NK-92 (cell line): Measurements from ENCODE around the gene USP30.
"Not testable (repeated sequence)": the region's sequence is repeated elsewhere in the genome, so short reads cannot be mapped to it uniquely, and the experiment has no call there.

Experiments
- DNase-seq: peaks from one replicate; lab custom pipeline; 2025; ENCODE audit not compliant: unreplicated experiment; lab: John Stamatoyannopoulos, UW

USP30 gene

DNA sequence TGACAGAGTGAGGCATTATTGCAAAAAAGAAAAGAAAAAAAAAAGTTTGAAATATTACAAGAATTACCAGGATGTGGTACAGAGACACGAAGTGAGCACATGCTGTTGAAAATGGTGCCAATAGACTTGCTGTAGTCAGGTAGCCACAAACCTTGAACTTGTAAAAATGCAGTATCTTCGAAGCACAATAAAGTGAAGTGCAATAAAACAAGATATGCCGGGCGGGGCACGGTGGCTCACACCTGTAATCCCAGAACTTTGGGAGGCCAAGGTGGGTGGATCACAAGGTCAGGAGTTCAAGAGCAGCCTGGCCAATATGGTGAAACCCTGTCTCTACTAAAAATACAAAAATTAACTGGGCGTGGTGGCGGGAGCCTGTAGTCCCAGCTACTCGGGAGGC lies 2.6 kb upstream of the USP30 start:
- not testable (repeated sequence) for DNase-seq

DNA sequence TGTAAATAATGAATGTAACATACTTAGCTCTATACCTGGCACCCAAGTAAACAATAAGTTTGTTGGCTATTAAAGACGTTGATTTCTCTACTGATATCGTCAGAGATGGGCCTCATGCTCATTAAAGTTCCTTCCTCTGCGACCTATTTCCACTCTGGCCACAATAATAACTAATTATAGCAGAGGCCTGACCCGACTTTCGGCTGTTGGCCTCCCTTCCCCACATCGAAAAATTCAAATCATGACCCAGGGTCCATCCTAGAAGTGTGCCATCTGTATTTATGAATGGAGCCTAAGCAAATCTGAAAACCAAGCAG lies 321 bp upstream of the USP30 start:
- DNase-seq = no peak

DNA sequence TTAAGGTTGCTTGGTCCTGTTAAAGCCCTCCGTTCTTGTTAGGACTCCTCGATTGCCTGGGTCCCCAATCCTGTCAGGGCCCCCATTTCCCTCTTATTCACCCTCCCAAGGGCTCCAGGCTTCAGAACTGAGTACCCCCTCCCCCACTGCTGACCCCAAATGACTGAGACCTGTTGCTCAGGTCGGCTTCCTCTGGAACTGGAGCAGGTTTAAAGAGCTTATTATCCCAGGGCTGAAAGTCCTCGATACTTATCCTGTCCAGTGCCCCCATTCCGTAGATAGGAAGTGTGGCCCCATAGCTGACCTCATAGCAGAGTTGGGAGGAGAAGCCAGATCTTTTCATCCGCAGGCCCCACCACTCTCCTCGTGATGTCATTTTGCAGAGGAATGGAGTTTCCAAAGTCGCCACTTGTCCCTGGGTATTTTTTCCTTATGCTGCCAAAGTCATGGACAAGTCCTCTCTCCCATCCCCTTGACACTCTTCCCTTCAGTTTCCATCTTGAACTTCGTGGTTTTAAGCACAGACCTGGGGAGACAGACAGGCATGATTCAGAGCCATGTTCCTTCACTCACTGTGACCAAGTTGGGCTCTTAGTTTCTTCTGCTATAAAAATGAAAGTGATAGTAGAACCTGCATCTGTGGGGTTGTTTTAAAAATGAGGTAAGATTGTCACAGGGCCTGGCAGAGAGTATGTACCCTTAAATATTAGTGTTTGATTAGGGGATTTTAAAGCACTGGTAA lies 1.2 kb downstream of the USP30 start:
- no peak for DNase-seq

DNA sequence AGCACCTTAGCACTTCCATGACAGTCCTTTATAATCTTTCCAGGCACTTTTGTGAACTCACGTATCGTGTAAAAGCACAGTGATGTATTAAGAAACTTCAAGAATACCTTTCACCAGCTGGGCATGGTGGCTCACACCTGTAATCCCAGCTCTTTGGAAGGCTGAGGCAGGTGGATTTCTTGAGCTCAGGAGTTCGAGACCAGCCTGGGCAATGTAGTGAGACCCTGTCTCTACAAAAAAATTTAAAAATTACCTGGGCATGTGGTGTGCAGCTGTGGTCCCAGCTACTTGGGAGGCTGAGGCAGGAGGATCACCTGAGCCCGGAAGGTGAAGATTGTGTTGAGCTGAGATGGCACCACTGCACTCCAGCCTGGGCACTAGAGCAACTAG lies 1.7 kb downstream of the USP30 start:
- not testable (repeated sequence) for DNase-seq

DNA sequence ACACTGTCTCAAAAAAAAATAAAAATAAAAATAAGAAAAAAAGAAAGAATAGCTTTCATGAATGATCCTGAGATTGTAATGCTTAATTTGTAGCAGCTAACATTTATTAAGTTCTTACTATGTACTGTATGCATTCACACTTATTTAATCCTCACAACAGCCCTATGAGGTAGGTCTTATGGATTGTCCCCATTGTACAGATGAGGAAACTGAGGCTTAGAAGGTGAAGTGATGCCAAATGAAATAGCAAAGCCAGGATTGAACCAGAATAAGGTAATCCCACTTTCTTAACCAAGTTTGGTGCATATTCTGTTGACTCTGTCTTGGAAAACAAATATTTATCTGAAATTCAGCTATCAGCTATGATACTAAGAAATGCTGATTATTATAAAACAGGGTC lies 2.1 kb downstream of the USP30 start:
- no peak for DNase-seq

DNA sequence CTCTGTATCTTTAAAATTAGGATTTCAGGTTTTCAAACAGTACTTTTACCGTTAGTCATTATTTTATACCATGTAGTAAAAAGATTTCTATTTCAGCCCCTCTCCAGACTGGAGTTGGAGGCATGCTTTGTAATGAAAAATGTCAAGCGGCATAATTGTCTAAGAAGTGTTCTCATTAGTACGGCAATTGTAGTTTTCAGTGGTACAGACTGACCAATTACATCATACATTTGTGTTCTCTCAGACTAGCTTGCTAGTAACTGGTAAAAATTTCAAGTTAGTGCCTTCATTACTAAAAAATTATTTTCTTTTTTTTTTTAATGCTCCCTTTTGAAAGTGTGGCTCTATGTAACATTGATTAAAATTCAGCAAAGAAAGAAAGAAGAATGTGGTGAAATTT lies 4.5 kb downstream of the USP30 start:
- no peak for DNase-seq

DNA sequence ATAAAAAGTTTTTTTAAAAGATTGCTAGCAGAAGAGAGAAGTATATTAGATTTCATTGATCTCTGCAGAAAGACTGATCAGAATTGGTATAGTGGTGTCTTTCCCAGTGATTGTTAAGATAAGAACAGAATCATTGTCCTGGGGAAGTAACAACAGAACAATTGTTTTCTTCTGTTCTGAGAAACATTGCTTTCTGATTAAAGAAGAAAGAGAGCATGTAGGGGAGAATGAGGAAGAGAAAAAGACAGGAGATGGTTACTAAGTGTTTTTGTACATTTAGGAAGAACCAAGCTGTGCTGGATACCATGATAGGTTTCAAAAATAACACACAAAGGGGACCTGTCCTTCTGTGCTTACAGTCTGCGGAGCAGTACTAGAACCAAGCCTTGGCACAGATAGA lies 5.0 kb downstream of the USP30 start:
- no peak for DNase-seq

DNA sequence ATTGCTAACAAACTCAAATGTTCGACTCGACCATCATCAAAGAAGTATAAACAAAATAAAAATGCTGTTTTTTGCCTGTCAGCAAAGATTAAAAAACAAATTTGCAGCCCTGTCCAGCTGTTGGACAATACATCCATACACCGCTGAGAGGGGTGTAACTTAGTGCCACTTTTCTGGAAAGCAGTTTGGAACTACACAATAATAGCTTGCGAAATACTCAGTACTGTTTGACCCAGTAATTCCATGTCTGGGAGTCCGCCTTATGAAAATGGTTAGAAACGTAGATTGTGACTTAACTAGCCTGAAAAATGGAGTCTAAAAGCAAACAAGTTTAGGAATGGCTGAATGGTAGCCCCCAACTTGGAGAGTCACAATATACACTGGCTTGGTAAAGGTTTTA lies 6.4 kb downstream of the USP30 start:
- no peak for DNase-seq

DNA sequence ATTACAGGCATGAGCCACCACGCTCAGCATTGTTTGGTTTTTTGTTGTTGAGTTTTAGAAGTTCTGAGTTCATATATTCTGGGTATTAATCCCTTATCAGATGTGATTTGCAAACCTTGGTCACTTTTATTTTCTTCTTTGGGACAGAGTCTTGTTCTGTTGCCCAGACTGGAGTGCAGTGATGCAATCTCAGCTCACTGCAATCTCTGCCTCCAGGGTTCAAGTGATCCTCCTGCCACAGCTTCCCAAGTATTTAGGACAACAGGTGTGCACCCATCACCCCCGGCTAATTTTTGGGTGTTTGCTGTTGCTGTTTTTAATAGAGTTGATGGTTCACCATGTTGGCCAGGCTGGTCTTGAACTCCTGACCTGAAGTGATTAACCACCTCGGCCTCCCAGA lies 11.8 kb downstream of the USP30 start:
- no peak for DNase-seq

DNA sequence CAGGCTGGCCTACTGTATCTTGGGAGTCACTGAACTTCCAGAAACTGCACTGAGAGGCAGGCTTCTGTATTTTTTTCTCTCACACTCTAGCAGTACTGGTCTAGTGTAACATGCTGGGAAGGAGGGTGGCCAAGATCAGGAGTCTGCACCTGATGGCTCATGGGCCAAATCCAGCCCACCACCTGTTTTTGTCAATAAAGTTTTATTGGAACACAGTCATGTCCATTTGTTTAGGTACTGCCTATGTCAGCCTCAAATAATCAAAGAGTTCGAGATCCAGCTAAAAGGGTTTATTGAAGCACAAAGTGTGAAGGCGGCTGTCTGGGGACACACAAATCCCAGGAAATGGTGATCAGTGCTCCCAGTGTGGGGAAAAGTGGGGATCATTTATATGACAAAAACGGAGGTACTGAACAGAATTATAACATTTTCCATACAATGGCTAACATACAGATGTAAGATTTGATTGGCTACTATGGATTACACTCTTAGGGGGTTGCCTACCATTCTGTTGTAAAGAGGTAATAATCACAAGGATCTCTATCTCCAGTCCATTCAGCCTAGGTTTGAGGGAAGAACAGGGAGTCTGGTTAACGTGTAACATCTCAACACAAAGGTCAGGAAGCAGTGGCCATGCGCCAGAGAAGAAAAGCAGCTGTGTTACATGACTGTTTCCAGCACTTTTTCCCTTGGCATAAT lies 12.9 kb downstream of the USP30 start:
- DNase-seq = no peak

DNA sequence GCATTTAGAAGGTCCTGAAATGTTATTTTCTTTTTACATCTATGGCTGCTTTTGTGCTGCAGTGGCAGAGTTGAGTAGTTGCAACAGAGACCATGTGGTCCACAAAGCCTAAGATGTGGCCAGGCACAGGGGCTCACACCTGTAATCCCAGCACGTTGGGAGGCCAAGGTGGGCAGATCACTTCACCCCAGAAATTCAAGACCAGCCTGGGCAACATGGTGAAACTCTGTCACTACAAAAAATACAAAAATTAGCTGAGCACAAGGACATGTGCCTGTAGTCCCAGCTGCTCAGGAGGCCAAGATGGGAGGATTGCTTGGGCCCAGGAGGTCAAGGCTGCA lies 13.4 kb downstream of the USP30 start:
- DNase-seq = no peak

DNA sequence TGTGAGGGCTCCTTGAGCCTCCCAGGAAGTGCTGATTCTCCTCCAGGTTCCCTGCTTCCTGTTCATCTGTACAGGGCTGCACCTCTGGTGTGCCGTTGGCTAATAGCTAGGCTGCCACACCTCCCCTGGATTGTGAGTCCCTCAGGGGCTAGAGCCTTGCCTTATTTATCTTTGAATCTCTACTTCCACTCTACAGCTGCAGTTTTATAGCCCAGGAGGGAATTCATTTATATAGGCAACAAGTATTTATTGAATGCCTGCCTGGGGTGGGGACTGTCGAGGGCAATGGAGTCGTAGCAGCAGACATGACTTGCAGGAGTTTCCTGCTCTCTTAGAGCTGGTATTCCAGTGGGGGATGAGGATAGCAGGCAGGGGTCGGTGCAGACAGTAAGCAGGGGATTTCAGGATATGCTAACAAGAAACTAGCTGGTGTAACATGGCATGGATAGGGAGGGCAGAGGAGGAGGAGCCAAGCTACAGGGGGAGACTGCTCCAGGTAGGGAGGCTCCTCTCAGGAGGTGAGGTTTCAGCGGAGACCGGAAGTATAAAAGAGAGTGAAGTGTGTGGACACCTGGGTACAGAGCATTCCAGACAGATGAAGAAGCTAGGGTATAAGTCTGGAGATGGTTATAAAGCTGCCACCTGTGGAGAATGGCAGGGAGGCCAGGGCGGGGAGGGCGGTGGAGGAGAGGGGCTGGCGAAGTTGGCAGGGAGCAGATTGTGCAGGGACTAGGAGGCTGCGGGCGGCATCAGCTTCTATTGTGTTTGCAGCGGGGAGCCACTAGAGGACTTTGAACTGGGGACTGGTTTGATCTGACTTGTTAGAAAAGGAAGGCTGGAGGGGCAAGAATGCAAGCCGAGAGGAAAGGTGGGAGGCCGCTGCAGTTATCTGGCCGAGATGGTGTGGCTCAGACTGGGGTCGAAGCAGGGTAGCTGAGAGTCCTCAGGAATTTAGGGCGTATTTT lies 17.2 kb downstream of the USP30 start:
- no peak for DNase-seq

DNA sequence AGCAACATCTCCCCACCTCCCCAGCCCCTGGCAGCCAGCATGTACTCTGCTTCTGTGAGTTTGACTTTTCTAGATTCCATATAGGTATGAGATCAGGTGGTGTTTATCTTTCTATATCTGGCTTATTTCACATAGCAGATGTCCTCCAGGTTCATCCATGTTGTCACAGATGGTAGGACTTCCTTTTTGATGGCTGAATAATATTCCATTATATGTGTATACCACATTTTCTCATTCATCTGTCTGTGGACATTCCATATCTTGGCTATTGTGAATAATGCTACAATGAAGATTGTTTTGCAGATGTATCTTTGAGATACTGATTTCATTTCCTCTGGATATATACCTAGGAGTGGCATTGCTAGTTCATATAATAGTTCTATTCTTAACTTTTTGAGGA lies 22.5 kb downstream of the USP30 start:
- DNase-seq = no peak

DNA sequence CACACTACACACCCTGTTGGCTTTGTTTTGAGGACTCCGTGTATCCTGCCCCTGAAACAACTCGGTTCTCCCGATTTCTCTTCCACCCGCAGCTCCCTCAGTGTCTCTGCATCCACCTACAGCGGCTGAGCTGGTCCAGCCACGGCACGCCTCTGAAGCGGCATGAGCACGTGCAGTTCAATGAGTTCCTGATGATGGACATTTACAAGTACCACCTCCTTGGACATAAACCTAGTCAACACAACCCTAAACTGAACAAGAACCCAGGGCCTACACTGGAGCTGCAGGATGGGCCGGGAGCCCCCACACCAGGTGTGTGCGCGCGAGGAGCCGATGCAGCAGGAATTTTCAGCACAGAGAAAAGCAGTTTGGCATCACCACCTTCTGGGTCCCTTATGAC lies 30.4 kb downstream of the USP30 start:
- DNase-seq = no peak

DNA sequence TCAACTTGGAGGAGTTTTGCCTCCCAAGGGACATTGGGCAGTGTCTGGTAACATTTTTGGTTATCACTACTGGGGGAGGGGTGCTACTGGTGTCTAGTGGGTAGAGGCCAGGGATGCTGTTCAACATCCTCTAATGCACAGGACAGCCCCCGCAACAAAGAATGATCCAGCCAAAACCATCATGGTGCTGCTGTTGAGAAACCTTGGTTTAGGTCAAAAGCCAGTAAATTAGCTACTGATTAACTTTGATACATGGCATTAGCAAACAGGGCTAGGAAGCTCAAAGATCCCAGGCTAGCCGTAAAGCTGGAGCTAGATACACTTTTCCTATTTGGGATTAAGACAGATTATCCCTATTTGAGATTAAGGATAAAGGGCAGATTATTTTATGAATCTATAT lies 32.0 kb downstream of the USP30 start:
- DNase-seq = no peak

DNA sequence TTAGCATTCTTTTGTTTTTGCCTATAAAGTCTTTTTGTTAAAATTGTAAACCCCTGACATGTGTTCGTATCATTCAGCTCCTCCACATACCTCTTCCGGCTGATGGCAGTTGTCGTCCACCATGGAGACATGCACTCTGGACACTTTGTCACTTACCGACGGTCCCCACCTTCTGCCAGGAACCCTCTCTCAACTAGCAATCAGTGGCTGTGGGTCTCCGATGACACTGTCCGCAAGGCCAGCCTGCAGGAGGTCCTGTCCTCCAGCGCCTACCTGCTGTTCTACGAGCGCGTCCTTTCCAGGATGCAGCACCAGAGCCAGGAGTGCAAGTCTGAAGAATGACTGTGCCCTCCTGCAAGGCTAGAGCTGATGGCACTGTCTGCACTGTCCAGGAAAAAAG lies 33.2 kb downstream of the USP30 start:
- DNase-seq = no peak

DNA sequence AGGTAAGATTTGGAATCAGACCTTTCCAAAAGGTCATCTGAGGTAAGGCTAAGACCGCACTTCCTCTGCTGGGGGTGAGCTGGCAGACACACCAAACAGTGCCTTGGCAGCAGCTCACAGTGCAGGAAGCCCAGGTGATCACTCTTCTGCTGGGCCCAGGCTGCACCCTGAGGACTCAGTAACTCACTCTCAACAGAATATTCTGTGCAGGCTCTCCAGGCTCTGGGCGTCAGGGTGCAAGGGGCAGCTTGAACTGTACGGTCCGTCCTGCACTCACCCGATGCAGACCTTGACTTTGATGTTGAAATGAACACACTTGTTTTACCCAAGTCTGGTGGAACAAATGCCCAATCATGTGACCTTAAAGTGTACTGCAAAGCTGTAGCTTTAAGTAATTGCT lies 34.9 kb downstream of the USP30 start:
- DNase-seq = no peak

DNA sequence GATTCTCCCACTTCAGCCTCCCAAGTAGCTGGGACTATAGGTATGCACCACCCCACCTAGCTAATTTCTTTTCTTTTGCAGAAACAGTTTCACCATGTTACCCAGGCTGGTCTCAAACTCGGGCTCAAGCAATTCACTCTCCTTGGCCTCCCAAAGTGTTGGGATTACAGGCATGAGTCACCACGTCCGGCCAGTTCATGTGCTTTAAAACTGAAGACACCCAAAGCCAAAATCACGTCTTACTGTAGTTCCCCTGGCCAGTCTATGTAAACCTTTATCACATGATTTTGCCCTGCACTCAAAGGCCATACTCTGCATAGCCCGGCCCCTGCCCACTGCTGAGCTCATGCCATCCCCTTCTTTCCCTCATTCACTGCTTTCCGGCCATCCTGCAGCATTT lies 36.4 kb downstream of the USP30 start:
- DNase-seq = no peak

DNA sequence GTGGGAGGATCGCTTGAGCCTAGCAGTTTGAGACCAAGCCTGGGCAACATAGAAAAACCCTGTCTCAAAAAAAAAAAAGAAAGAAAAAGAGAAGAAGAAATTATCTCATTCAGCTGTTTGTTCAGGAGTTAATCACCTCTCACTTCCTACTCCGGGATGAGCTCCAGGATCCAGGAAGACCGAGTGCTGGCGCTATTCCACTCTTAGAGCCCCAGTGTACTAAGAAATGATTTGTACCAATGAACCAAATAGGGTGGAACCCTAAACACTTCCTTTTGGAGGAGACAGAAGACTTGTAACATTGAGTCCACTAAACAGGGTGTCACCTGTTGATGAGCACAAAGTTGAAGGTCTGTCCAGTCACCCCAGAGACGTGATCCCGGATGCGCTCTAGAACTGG lies 37.3 kb downstream of the USP30 start:
- DNase-seq = no peak

DNA sequence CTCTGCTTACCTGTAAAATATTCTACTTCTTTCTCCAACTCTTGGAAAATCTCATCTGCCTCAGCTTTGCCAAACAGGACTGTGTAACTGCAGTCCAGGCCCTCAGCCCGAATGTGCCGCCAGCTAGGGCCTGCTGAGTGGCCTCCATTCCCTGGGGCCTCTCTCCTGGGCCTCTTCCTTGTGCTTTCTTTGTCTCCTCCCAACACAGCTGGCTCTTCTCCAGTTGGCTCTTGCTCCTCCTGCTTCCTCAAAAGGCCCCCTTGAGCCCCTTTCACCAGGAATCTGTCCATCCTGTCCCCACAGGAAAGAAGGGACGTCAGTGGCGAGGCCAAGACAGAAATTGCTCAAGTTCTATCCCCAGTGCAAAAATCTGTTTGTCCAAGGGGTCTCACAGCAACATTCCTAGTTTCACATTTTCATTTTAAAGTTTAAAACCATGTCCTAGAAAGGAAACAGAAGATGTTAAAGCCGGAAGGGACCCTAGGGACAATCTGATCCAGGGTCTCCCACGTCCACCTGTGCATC lies 40.2 kb downstream of the USP30 start:
- DNase-seq = no peak

DNA sequence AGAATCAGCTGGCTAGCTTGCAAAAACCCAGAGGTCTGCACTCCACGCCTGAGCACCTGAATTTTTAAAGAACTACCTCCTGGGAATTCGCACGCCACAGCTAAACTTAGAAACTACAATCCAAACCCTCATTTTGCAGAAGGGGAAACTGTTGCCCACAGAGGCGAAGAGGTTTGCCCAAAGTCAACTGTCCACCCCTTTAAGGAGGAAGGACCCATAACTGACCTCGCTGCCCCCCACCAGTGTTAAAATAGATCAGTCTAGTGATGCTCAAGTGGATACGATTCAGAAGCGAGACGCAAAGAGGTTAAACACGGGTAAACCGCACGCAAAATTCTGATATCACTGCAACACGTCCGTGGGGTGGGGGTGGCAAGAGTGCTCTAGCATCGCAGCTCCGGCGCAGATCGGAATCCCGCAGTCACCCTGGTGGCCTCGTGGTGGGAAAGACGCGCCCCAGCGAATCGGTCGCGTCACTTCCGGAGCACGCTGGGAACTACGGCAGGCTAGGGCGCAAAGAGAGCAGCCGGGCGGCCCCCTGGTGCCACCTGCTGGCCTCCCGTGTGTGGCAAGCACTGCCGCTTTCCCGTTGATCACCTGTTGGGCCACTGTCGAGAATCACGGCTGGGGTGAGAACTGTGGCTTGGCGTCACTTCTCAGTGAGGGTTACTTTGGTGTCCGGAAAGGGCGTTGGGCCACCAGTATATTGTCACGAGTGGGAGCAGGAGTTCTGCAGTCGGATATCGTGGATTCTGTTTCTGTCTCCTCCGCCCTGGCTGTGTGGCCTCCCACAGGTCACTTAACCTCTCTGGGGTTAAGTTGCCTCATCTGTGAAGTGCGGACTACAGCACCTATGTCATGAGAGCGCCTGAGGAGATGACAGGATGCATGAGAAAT lies 40.9 kb downstream of the USP30 start, which contains the start of gene ALKBH2:
TSS of gene ALKBH2 (minus strand) at position 451 of the 897 bp plus-strand sequence. CDS start 686 bp downstream, outside the sequence.
- peak; percentile 68 for DNase-seq
